Transverse colon (tissue), 4 donors: Measurements from ENCODE around the gene TTC21A. TPM values are rescaled to one million over a fixed set of nuclear protein-coding genes. Genes with fewer than 3 reads are reported as not detected.
A peak's percentile ranks its signal among the peaks of the same experiment; 100 is the strongest.

Source experiments
- DNase-seq: peaks from one replicate; pipeline ENCODE4 v3.0.0-alpha.2; 2019
- H3K27ac ChIP-seq, 4 donors: fragments of 200-600 bp; sonication (generic); 2 replicates each; pipeline ENCODE4 v1.5.1; 2016 to 2018; ENCODE audit warnings: inconsistent platforms in 4 of 4
- H3K27me3 ChIP-seq: fragments of 200-600 bp; sonication (generic); 2 replicates; pipeline ENCODE4 v1.5.1; 2017; ENCODE audit warnings: inconsistent platforms
- H3K36me3 ChIP-seq, 4 donors: fragments of 200-600 bp; sonication (generic); 2 replicates each; pipeline ENCODE4 v1.5.1; 2017 to 2019; ENCODE audit warnings: inconsistent platforms in 4 of 4
- H3K4me1 ChIP-seq, 4 donors: fragments of 200-600 bp; sonication (generic); 2 replicates each; pipeline ENCODE4 v1.5.1; 2017 to 2020; ENCODE audit warnings: inconsistent platforms in 4 of 4
- H3K4me3 ChIP-seq, 4 donors: fragments of 200-600 bp; sonication (generic); 1 replicate in 1 of 4; 2 replicates in 3 of 4; pipeline versions ENCODE4 v1.5.1 to v1.6.1; 2017 to 2019; ENCODE audit warnings: inconsistent platforms in 4 of 4
- H3K9me3 ChIP-seq, 2 donors: fragments of 200-600 bp; sonication (generic); 2 replicates each; pipeline ENCODE4 v1.5.1; 2017 to 2019; ENCODE audit warnings: inconsistent platforms in 2 of 2
- EP300 ChIP-seq: sonication (generic); formaldehyde crosslinking; IDR thresholded peaks from one replicate; pipeline ENCODE4 v1.6.1; 2017; ENCODE audit warnings: antibody characterized with exemption, low read depth
- POLR2A ChIP-seq: fragments of 450-650 bp; IDR thresholded peaks from one replicate; pipeline ENCODE4 v1.6.1; 2016; ENCODE audit warnings: antibody characterized with exemption, mild to moderate bottlenecking, moderate library complexity
- POLR2AphosphoS5 ChIP-seq, 3 donors: sonication (generic); formaldehyde crosslinking; IDR thresholded peaks; one replicate each; pipeline ENCODE4 v1.6.1; 2016; ENCODE audit warnings: antibody characterized with exemption in 3 of 3
- WGBS, 2 donors: methylation state at CpG; one replicate each; pipeline ENCODE4 v1.1.5; 2018; ENCODE audit warnings: low coverage in 1 of 2; 5-methylcytosine and 5-hydroxymethylcytosine counted together
- in situ Hi-C, 4 donors: fragments of 200-750 bp; cut with MboI; loops; one replicate each; pipeline versions ENCODE4 v1.15.0 to v1.15.1; 2017; ENCODE audit warnings: low sequenced_read_pairs in 3 of 4, low pct_ligation_motif_present in 1 of 4, low pct_unique_long_range_greater_than_20kb in 1 of 4
- intact Hi-C: fragments of 100-400 bp; cut with DNase I; formaldehyde crosslinking; loops from one replicate; pipeline ENCODE4 v1.15.1; 2023; ENCODE audit warnings: low total_unique reads
- total RNA-seq, 4 donors: library from RNA; depleted of rRNA; stranded (reverse); fragments of >200 nt; gene quantifications; one replicate each; pipeline ENCODE4 v1.1.0, GENCODE V29; 2016
- TF ChIP-seq, protein P1 (sequence below), 5 experiments: fragments of 200-600 bp in 3 of 5; fragments of 450-650 bp in 2 of 5; sonication (generic) in 3 of 5; IDR thresholded peaks; 1 replicate in 2 of 5; 2 replicates in 3 of 5; pipeline ENCODE4 v1.5.1; 2016 to 2017; ENCODE audit warnings: antibody characterized with exemption in 5 of 5, inconsistent platforms in 3 of 5, mild to moderate bottlenecking in 2 of 5, moderate library complexity in 1 of 5

TTC21A gene
- total RNA-seq, 4 donors from 2014 or later, result 6.8 to 101 (median 30.3) TPM

DNA sequence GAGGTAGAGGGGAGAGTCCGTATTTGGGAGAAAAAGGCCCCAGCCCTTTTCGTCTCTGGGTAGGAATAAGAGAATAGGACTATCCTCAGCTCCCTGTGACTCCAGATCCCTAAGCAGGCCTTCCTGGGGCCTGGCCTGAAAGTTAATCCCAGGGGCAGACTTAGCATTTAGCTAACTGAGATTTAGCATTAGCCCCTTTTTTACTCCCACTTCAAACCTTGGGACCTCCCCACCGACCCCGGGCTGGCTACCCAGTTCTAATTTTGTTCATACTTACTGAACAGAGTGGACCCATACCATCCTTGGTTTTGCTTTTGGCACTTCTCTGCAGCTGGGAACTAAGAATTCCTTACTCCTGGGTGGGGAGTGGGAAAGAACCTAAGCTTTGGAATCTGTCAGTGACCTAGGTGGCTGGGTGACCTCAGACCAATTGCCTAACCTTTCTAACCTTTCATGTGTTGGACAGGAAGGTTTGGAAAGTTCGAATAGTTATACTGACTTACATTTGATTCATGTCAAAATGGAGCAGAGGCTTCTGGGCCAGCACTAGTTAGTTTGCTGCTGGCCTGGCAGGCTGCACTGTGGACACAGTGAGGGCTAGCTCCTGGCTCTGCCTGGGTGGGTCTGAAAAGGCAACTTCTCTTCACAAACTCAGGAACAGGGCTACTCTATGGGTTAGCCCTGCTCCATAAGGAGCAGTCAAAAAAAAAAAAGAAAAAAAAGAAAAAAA lies 11.6 kb downstream of the TTC21A start:
- H3K4me3 ChIP-seq, result no peak overlapping the region
- TF ChIP-seq POLR2A (no peak), POLR2AphosphoS5 (IDR thresholded peaks at IDR 0.05) (no peak), EP300 (no peak)
- TF ChIP-seq, protein P1, sequence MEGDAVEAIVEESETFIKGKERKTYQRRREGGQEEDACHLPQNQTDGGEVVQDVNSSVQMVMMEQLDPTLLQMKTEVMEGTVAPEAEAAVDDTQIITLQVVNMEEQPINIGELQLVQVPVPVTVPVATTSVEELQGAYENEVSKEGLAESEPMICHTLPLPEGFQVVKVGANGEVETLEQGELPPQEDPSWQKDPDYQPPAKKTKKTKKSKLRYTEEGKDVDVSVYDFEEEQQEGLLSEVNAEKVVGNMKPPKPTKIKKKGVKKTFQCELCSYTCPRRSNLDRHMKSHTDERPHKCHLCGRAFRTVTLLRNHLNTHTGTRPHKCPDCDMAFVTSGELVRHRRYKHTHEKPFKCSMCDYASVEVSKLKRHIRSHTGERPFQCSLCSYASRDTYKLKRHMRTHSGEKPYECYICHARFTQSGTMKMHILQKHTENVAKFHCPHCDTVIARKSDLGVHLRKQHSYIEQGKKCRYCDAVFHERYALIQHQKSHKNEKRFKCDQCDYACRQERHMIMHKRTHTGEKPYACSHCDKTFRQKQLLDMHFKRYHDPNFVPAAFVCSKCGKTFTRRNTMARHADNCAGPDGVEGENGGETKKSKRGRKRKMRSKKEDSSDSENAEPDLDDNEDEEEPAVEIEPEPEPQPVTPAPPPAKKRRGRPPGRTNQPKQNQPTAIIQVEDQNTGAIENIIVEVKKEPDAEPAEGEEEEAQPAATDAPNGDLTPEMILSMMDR (IDR thresholded peaks at IDR 0.05), result no peak
- H3K27me3 ChIP-seq, result no peaks in the 10 kb centered on the region
- H3K36me3 ChIP-seq, result no peaks in the 10 kb centered on the region
- DNase-seq, result no peak
- WGBS, 2 donors, result 79 to 85% methylated on average over 4 to 5 of the region's 5 CpGs
- in situ Hi-C loops (no loop called here), intact Hi-C loops (no loop called here)
- H3K27ac ChIP-seq, result no peak overlapping the region
- H3K9me3 ChIP-seq, result no peaks in the 10 kb centered on the region
- no peaks in the 10 kb centered on the region for H3K4me1 ChIP-seq

DNA sequence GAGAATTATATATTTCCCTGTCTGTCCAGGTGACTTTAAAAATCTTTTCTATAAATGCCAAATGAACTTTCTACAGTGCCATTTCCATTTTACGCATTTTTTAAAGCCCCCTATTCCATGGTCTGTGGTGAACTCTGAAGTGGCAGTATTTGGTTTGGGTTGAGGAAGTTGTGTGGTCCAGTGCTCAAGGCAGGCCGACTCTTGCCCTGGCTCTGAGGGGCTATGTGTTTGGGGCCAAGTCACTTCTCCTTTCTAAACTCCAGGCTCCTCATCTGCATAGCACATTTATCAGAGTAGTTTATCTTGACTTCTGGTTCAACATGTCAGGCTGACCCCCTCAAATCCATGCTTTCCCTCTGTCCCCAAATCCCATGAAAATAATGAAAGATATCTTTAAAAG lies 14.1 kb downstream of the TTC21A start:
- intact Hi-C loops (no loop called here), in situ Hi-C loops (loop anchor here in 3 of 4 donors (10.0 kb wide), 1 partner anchor 163 kb away; the partner anchor contains the start of gene CX3CR1 (in 3 of the 3))
- TF ChIP-seq, protein P1 (IDR thresholded peaks at IDR 0.05), result no peak
- TF ChIP-seq EP300, result no peak
- no peak for TF ChIP-seq POLR2AphosphoS5 (IDR thresholded peaks at IDR 0.05)
- no peak for TF ChIP-seq POLR2A
- Histone ChIP-seq H3K27ac (no peak overlapping the region), H3K27me3 (no peaks in the 10 kb centered on the region), H3K9me3 (no peaks in the 10 kb centered on the region), H3K4me1 (peaks cover 2 to 10% (median 8%) of the 10 kb centered on the region in 4 donors), H3K4me3 (no peak overlapping the region), H3K36me3 (no peaks in the 10 kb centered on the region)
- no peak for DNase-seq
- WGBS, 2 donors, result 72 to 86% methylated on average over 2 of the region's 2 CpGs

DNA sequence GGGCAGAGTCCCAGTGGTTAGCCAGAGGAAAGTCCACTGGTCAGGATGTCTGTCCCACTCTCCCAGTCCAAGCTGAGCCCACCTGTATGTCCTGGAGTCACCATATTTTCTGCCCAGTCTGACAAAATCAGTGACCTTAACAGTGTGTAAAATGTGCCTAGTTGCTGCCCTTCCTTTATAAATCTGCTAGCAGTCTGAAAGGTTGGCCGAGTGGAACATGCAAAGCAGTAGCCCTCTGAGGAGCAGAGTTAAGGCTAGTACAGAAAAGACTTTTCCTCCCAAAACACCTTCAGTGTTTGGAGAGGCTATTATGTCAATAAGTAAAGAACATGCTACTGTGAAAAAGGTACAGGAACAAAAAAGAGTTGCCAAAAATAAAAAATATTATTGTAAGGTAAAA lies 15.3 kb downstream of the TTC21A start:
- Histone ChIP-seq H3K9me3 (no peaks in the 10 kb centered on the region), H3K4me1 (peaks cover 2 to 10% (median 8%) of the 10 kb centered on the region in 4 donors), H3K27me3 (no peaks in the 10 kb centered on the region), H3K27ac (no peak overlapping the region), H3K4me3 (no peak overlapping the region), H3K36me3 (no peaks in the 10 kb centered on the region)
- TF ChIP-seq POLR2A (no peak), EP300 (no peak), POLR2AphosphoS5 (IDR thresholded peaks at IDR 0.05) (no peak)
- TF ChIP-seq, protein P1 (IDR thresholded peaks at IDR 0.05), result no peak
- in situ Hi-C loops (loop anchor here in 3 of 4 donors (10.0 kb wide), 1 partner anchor 162 kb away; the partner anchor contains the start of gene CX3CR1 (in 3 of the 3)), intact Hi-C loops (no loop called here)
- DNase-seq, result no peak
- WGBS, 2 donors, result 65 to 80% methylated on average over 1 of the region's 1 CpG

DNA sequence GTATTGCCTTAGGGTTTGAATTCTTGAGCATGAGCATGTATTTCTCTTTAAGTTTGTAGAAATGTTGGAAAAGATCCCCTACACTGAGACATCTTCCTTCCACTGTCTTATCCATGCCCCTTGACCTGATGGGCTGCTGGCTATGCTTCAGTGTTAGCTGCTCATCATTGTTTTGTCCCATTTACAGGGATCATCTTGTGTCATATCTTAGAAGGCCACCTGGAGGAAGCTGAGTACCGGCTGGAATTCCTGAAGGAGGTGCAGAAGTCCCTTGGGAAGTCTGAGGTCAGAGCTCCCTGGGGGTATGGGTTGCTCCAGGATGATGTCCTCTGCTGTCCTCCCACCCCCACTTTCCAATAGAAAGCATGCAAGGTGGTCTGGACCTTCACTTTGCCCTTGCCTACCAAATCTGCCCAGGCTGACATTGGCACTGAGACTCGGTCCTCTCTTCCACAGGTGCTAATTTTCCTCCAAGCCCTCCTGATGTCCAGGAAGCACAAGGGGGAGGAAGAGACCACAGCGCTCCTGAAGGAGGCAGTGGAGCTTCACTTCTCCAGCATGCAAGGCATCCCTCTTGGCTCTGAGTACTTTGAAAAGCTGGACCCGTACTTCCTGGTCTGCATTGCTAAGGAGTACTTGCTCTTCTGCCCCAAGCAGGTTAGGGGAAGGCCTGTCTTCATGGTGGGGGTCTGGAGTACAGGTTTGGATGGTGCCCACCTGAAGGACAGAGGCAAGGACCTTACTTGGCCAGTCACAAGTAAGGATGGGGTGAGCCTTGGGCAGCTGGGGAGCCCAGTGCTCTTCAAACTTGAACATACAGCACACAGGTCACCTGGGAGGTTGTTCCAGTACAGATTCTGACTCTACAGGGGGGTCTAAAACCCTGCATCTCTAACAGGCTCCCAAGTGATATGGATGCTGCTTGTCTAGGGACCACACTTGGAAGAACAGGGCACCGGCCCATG lies 17.7 kb downstream of the TTC21A start:
- Histone ChIP-seq H3K4me1 (peaks cover 2 to 10% (median 8%) of the 10 kb centered on the region in 4 donors), H3K27me3 (no peaks in the 10 kb centered on the region), H3K9me3 (no peaks in the 10 kb centered on the region), H3K4me3 (no peak overlapping the region), H3K27ac (peak overlapping the region in 2 of 4 donors; percentile 17 to 20), H3K36me3 (no peaks in the 10 kb centered on the region)
- peak; percentile 49 for DNase-seq
- TF ChIP-seq, protein P1 (IDR thresholded peaks at IDR 0.05), result peak; percentile 28 to 57 (median 41)
- TF ChIP-seq POLR2A (no peak), POLR2AphosphoS5 (IDR thresholded peaks at IDR 0.05) (no peak)
- intact Hi-C loops, result no loop called here
- in situ Hi-C loops, result loop anchor here in 3 of 4 donors (10.0 kb wide), 1 partner anchor 160 kb away; the partner anchor contains the start of gene CX3CR1 (in 3 of the 3)
- 67% methylated on average over 5 of the region's 5 CpGs; no CpG with 5 or more reads in 1 of the 2 donors for WGBS, 2 donors
